Effector CD4-positive, alpha-beta T cell (primary cell): ENCODE data around the gene DYNLT1.
"Not testable (repeated sequence)": the region's sequence is repeated elsewhere in the genome, so short reads cannot be mapped to it uniquely, and the experiment has no call there.

ENCODE experiments used
- DNase-seq: peaks from one replicate; pipeline ENCODE4 v3.0.0-alpha.2; 2020

The DYNLT1 gene

DNA sequence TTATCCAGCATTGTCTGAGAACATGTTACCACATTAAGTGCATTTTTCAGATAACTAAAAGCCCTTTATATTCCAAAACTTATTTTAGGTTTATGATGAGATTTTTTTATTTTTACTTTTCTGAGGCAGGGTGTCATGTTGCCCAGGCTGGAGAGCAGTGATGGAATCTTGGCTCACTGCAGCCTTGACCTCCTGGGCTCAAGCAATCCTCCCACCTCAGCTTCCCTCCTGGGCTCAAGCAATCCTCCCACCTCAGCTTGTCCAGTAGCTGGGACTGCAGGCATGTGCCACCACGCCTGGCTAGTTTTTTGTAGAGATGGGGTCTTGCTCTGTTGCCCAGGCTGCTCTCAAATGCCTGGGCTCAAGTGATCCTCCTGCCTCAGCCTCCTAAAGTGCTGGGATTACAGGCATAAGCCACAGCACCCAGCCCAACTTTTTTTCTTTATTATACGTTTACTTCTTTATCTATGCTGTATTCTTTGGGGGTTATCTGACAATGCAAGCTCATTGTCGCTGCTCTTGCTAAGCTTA lies 6.2 kb downstream of the DYNLT1 start:
- no peak for DNase-seq

DNA sequence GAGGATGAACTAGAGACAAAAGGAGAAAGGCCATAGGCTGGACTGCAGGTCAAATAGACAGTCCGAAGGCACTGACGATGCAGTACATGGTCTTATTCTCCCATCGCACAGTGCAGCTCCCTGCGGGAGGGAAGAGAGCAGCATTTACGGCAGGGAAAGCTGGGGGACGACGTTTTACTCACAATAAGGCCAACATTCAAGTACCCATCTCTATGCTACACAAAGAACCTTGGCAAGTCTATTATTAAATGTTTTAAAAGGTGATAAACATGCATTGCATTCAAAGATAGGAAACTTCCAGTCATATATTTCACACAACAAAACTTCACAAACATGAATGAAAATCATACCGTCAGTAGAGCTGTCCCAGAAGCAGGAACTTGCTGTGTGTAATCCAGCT lies 7.8 kb downstream of the DYNLT1 start:
- no peak for DNase-seq

DNA sequence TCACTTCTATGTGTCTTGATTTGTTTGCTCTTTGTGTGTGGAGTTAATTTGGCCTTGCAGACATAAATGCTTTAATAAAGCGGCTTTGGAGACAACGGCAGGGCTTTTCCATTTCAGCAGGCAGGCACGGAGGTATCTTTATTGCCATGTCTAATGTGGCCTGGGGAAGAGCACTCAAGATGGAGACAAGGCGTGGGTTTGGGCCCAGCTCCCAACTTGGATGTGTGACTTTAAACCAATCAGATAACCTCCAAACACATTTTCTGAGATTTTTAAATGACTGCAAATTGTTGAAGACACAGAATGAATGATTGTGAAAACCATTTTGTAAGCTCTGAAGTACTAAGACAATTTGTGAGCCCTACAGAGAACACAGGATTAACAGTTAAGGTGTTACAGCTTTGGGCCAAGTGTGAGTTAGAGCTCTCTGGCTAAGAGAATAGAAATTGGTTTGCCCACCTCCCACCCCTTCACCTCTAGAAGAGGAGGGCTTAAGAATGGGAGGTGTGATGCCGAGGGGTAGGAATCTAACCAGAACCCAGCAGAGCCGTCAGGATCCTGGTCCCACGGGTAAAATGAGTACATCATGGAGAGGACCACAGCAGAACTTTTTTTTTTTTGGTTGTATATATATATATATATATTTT lies 9.0 kb downstream of the DYNLT1 start:
- DNase-seq, result no peak

DNA sequence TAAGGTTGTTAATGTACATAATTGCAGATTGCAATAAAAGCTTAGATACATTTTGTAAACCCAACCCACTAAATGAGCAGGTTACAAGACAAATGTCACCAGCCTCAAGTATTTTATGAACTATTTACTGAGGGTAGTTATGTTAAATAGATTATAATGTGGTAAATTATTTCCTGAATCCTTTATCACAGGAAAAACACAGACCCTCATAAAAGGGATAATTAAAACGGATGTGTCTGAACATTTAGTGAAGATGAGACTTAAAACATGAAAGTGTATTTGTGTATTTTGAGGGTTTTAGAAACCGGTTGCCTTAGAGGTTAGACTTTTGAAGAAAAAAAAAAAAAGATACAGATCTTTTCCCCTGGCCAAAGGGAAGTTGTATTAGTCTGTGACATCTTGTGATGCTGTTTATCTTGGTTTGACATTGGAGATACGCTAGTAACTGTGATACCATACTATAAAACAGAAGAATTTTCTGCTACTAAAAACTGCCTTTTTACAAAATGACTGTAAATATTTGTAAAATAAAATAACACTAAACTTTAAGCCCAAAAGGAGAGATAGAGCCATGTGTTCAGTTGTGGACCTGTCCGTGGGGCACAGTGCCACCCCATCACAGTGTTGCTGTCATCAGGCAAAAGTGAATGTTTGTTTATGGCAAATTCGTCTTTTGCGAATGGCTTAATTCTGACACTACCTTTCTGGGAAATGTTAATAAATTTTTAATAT lies 9.7 kb downstream of the DYNLT1 start:
- no peak for DNase-seq

DNA sequence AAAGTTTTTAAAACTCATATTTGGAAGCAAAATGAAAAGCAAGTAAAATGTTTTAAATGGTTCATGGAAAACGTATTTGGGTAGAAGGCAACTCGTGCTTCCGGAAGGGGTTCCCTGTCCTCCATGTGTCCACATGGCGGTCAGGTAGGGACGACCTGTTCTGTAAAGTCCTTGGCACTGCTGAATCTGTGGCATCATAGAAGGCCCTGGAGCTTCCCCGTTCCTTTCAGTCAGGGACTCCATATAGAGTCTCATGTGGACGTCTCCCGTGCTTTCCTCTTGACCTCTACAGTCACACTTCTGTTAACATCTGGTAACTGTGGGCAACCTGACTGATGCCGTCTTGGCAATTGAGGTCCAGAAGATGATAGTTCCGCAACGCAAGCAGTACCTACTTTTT lies 11.4 kb downstream of the DYNLT1 start:
- DNase-seq, result no peak

DNA sequence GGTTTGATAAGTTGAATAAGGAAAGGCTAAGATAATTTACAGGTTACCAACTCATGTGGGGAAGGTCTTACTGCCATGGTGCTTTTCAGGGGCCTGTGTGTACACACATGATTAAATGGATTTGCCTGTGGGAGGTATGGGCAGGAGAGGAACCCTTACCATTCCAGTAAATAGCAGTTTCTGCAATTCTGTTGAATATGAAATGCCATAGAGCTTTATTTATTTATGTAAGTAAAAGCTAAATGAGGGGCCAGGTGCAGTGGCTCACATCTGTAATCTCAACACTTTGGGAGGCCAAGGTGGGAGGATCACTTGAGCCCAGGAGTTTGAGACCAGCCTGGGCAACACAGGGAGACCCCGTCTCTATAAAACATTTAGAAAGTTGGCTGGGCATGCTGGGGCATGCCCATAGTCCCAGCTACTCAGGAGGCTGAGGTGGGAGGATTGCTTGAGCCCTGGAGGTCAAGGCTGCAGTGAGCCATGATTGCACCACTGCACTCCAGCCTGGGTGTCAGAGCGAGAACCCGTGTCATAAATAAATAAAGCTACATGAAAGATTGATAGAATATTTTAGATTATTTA lies 11.9 kb downstream of the DYNLT1 start:
- not testable (repeated sequence) for DNase-seq

DNA sequence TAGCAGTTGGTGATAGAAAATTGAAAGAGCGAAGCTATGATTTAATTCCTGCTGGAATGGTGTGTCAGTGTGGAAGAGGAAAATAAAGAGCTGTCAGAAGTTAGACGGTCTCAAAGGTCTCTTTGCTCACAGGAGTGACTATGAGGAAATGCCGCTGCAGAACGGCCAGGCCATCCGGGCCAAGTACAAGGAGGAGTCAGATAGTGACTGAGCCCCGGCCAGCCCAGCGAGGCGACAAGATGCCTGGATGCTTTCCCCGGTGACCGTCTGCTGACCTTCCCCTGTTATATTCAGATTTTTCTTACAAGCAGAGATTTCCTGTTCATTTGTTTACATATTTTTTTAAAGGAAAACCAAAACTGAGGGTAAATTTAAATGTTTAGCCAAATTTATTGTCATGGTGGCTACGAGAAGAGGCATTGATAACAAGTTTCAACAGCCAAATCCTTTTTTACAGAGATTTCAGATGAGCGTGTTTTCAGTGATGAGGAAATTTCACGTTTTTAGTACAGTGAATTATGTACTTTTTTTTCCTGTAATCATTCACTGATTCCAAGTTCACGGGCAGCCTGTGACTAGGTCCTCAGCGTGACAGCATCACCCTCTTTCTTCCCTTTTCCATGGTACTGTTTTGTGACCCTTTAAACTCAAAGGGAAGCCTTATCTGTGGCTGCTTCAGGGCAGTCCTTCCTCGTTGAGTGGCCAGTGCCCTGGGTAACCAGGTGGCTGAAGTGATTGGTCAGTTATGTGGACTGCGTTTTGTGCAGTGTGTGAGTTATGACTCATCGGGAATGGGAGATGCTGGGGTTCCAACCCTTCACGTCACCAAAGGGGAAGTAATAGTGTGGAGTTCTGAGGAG lies 12.6 kb downstream of the DYNLT1 start:
- no peak for DNase-seq

DNA sequence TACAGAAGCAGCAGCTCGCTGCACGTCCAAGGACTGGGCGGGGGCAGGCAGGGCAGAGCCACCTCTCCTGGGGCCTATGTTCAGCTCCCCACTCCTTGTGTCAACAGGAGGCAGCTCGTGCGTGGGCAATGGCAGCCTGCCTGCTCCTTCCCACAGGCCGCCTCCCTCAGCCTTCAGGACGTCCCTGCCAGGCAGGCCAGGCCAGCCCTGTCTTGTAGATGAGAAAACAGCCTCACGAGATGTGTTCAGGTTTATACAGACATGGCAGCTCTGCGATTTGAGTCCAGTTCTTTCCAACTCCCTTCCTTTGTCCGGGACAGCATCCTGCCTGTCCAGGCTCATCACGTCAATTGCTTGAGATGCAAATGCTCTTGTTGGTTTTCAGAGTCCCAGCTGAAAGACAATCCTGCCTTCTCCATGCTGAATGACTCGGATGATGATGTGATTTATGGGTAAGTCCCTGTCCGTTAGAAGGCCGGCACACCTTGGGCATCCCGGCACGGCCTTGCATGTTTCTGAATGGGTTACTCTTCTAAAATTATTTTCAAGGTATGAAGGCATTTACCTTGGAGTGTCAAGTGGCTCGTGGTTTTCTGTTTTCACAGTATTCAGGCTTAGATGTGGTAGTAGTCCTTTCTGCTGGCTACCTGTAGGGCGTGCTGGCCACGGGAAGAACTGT lies 13.5 kb downstream of the DYNLT1 start:
- DNase-seq, result no peak

DNA sequence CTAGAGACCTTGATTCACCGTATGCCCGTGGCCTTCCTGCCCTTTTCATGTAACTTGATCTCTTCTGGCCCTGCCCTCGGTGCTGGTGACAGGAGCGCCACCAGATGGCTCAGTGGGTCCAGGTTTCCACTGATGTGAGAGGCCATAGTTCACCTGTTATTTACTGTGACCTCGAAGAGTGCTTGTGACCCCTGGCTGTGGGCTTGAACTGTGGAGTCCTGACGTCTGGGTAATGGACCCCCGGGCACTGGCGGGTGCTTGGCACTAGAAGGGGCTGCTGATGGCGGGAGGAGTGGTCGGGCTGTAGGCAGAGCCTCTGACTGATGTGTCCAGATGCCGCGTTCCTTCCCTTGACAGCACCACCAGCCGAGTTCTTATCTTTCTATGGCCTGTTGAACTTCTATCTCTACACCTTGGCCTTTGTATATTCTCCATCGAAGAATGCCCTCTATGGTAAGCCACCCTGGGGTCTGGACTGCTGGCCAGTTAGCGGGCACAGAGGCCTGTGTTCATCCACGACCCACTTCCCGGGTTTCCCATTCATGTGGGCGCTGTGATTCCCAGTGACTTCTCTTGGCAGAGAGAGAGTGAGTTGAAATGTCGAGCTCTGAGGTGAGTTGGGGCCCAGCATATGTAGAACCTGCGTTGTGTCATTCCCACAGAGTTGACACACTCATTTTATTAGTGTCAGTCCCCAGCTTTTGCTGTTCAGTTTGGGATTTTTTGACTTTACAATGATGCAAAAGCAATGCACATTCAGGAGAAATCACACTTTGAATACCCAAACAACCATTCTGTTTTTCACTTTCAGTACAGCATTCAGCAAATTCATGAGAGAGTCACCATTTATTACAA lies 14.9 kb downstream of the DYNLT1 start:
- no peak for DNase-seq

DNA sequence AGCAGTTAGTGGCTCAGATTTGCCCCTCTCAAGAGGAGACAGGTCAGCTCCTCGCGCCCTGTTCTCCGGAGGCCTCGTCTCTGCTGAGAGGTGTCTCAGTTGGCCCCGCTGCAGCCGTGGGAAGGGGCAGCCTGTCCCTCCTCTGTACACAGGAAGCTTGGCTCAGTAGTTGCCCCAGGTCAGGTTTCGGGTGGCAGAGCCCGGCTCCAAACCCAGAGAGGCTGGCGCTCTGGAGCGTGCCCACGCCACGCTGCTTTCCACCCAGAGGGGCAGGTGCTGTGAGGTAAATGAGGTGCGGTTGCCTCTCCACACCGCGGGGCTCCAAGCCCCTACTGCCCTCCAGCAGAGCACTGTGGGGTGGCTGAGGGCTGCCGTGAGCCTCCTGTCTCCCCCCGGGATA lies 16.0 kb downstream of the DYNLT1 start:
- no peak for DNase-seq

DNA sequence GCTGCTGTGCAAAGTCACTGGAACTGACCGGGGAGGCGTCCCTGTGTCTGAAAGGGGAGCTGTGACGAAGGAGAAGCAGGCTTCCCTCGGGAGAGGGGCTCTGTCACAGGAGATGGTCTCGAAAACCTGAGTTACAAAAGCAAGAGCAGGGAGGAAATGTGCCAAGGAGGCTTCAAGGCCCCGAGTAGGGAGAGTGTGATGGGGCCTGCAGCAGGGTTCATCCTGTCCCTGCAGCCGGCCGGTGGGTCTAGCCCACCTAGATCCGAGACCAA lies 16.7 kb downstream of the DYNLT1 start:
- DNase-seq, result no peak

DNA sequence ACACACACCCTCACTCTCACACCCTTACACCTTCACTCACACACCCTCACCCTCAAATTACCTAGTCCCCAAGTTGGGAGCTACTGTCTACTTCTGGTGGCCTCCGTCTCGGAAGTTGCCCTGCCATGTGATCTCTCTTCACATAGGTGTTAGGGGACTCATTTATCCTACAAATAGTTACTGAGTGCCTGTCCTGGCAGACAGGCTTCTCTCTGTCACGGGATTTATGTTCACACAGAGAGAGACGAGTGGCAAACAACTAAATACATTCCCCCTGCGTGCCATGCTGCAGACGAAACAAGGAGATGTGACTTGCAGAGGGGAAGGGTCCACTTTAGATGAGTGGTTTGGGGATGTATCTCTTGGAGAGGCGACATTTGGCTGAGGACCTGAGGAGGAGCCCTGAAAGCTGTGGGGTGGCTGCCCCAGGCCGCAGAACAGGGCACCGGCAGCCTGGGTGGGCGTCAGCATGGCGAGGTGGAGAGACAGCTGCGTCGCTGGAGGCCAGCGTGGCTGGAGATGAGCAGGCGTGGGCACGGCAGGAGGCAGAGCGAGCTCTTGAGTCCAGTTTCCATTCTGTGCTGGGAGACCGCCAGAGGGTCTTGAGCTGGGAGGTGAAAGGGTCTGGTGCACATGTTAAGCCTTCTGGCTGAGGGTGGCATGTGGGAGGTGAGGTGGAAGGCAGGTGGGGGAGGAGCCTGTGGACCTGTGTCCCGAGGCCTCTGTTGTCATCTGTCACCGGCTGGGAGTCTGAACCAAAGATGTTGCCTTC lies 17.2 kb downstream of the DYNLT1 start:
- DNase-seq, result no peak

DNA sequence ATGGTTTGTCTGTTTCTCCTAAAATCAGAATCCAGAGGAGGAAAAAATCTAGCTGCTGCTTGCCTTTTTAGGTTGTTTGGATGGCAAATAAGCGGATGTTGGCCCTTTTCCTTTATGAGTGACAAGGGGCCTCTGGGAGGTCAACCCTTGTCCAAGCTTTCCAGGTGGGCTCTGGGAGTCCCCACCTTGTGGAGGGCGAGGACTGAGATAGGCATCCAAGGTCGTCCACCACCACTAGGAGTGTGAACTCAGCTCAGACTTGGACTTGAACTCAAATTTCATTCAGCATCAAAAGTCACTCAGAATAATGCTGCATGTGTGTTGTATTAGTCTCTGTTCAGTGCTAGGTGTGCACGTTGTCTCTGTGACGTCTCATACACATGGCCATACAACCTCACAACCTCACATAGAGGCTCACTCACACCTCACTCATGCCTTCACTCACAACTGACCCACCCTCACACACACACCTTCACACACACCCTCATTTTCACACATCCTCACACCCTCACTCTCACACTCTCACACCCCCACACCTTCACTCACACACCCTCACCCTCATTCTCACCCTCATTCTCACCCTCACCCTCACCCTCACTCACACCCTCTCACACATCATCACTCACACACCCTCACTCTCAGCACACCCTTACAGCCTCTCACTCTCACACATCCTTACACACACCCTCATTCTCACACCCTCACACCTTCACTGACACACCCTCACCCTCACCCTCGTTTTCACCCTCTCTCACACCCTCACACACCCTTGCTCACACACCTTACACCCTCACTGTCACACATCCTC lies 18.0 kb downstream of the DYNLT1 start:
- DNase-seq, result no peak

DNA sequence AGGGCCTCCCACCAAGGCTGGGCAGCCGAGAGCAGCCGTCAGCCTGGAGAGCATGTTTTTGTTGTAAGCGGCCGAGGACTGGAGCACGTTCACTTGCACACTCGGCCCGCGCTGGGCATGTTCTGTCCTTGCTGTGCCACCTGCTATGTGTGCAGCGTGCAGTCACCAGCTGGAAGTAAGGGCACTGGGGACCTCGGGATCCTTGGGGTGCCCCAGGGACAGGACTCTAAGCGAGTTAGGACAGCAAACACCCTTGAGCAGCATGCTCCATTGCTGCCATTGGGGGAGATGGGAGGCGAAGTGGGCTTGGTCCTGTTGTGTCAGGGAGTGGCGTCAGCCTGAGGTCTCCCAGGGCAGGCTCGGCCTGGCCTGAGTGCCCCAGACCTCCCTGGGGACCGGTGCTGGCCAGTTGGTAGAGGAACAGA lies 18.6 kb downstream of the DYNLT1 start:
- no peak for DNase-seq

DNA sequence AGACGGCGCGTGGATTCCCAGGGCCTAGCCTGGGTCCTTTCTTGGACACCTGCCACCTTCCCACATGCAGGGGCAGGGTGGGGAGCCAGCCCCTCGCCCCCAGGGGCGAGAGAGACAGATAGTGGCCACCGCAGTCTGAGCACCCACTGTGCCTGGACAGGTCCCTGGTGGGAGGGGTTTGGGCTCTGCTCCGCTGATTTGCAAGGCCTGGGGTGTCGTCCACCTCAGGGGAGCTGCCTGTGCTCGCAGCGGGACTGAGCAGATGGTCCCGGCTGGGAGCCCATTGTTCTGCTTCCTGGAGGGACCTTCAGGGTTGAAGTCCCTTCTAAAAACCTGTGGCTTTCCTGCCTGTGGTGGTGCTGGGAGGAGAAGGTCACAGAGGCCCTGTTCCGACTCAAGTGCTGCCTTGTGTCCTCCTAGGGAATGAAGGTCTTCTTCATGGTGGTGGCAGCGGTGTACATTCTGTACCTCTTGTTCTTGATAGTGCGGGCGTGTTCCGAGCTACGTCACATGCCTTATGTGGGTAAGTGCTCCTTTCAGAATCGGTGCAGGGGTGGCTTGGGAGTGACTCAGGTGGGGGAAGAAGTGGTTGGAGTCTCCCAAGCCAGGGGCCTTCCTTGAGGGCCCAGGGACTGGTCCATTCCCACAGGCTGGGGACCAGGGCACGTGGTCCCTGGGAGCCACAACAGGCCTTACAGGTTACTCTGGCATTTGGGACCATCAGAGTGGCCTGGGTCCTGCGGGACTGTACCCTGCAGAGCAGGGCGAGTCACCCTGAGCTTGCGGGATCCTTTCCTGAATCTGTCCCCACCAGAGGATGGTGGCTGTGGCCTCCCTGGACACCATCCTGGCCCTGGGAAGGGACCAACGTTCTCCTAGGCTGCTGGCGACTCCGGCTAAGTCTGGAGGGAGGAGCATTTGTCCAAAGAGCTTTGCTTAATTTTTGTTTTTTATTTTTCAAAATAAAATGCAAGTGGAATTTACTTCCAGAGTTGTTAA lies 19.6 kb downstream of the DYNLT1 start:
- DNase-seq, result no peak

DNA sequence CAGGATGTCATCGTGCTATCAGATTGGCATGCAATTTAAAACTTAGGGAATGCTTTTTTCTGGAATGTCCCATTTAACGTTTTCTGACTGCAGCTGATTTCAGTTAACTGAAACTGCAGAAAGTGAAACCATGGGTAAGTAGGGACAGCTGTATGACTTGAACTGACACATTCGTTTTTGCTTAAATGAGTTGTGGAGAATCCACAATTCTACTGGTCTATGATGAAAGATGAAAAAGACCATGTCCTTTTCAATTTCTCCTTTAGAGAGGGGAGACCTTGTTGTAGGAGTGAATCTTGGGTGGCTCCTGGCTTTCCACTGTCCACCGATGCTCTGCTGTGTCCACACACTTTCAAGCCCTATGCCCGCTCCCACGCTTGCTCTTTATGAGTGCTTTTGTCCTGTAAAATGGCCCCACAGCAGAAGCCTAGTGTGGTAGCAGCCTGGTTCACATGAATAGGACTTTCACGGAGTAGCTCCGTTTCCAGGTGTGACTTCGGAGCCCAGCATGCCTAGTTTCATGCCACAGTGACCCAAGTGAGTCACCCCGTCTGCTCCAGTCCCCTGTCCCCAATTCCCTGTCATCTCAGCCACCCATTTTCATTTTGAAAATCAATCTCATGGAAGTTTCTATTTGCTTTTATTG lies 21.9 kb downstream of the DYNLT1 start:
- DNase-seq, result no peak

DNA sequence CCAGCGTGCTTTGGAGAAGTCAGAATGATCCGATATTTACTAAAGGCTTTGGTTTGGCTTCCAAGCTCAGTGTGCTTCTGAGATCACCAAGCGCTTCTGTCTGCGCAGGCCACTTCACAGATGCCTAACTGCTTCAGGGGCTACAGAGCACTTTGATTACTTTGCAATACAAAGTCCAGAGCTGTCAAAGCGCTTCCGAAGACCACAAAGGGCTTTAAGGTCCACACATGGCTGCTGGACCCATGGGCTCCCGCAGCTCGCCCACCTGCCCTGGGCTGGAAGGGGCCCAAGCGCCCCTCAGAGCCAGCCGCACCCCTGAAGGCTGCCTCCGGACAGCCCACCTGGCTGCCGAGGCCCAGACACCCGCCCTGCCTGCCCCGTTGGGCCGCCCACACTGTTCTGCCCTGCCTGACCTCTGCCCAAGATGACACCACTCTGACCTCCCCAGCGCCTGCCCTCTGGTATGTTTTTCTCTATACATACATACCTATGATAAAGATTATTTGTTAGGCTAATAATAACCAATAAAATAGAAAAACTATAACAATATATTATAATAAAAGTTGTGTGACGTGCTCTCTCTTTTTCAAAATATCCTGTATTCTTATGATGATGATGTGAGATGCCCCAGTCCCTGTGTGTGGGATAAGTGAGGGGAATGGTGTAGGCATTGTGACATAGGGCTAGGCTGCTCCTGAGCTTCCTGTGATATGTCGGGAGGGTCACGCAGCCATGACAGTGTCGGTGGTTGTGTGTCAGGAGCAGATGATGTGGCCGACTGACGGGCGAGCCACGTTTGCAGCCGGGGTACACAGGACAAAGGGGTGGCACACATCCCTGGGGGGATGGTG lies 22.6 kb downstream of the DYNLT1 start:
- no peak for DNase-seq
